Peyer's patch (tissue), 4 donors: ENCODE data around the gene FGGY. TPM values are rescaled to one million over a fixed set of nuclear protein-coding genes. Genes with fewer than 3 reads are reported as not detected.

ENCODE experiments used
- DNase-seq, 3 donors: peaks; one replicate each; pipeline ENCODE4 v3.0.0-alpha.2; 2017 to 2019
- H3K27ac ChIP-seq, 4 donors: fragments of 200-600 bp; sonication (generic); one replicate each; pipeline ENCODE4 v1.5.1; 2016 to 2019
- H3K27me3 ChIP-seq, 2 donors: fragments of 200-600 bp; sonication (generic); one replicate each; pipeline ENCODE4 v1.5.1; 2019
- H3K36me3 ChIP-seq, 3 donors: fragments of 200-600 bp; sonication (generic); one replicate each; pipeline ENCODE4 v1.5.1; 2016 to 2019
- H3K4me1 ChIP-seq, 4 donors: fragments of 200-600 bp; sonication (generic); one replicate each; pipeline ENCODE4 v1.5.1; 2016 to 2019
- H3K4me3 ChIP-seq, 4 donors: fragments of 200-600 bp; sonication (generic); 1 replicate in 3 of 4; 2 replicates in 1 of 4; pipeline ENCODE4 v1.5.1; 2016 to 2019; ENCODE audit warnings: mild to moderate bottlenecking in 1 of 4
- H3K9me3 ChIP-seq, 4 donors: fragments of 200-600 bp; sonication (generic); one replicate each; pipeline ENCODE4 v1.5.1; 2016 to 2019; ENCODE audit warnings: mild to moderate bottlenecking in 1 of 4
- POLR2A ChIP-seq, 2 donors: fragments of 450-650 bp; IDR thresholded peaks; one replicate each; pipeline ENCODE4 v1.5.1; 2017; ENCODE audit warnings: antibody characterized with exemption in 2 of 2, mild to moderate bottlenecking in 2 of 2, moderate library complexity in 2 of 2
- total RNA-seq, 4 donors: library from RNA; depleted of rRNA; stranded (reverse); fragments of >200 nt; gene quantifications; one replicate each; pipeline ENCODE4 v1.1.0, GENCODE V29; 2016
- TF ChIP-seq, protein P1 (sequence below), 6 experiments: fragments of 450-650 bp in 4 of 6; fragments of 200-600 bp in 2 of 6; sonication (generic) in 1 of 6; IDR thresholded peaks; one replicate each; pipeline ENCODE4 v1.5.1; 2017 to 2019; ENCODE audit warnings: antibody characterized with exemption in 6 of 6, mild to moderate bottlenecking in 3 of 6, moderate library complexity in 1 of 6

Gene FGGY
- total RNA-seq, 4 donors from 2014 or later = 18.9 to 102 (median 33.6) TPM

DNA sequence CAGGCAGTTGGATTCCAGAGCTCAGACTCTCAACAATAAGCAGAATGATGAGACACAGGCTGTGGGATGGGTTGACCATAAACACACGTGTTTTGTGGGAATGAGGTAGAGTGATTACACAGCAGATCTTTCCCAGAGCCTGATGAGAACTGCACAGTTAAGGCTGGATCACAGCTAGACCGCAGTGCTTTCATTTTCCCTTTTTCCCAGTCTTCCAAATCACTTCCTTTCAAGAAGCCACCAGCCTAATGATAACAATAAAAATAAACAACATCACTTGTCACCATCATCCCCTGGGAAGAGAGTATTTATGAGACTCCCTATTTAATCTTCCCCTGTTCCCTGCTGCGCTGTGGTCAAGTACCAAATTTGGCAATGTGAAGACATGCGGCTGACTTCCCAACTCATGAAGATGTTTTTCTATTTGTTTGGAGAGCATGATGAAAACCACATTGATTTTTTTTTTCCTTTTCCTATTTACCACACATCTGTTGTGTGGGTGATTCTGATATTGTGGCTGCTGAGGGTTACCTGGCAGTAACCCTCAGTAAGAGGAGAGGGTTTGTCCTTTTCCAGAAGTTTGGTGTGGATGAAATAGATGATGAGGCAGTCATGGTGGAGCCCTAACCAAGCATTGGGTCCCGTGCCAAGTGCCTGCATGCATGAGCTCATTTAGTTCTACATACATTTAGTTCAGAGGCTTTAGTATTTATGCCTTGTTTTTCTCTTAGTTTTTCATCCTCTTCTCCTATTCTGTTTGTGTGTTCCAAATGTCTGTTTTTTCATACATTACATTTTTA, 268.9 kb downstream of the FGGY start:
- no peak for TF ChIP-seq POLR2A (IDR thresholded peaks at IDR 0.05)
- TF ChIP-seq, protein P1, sequence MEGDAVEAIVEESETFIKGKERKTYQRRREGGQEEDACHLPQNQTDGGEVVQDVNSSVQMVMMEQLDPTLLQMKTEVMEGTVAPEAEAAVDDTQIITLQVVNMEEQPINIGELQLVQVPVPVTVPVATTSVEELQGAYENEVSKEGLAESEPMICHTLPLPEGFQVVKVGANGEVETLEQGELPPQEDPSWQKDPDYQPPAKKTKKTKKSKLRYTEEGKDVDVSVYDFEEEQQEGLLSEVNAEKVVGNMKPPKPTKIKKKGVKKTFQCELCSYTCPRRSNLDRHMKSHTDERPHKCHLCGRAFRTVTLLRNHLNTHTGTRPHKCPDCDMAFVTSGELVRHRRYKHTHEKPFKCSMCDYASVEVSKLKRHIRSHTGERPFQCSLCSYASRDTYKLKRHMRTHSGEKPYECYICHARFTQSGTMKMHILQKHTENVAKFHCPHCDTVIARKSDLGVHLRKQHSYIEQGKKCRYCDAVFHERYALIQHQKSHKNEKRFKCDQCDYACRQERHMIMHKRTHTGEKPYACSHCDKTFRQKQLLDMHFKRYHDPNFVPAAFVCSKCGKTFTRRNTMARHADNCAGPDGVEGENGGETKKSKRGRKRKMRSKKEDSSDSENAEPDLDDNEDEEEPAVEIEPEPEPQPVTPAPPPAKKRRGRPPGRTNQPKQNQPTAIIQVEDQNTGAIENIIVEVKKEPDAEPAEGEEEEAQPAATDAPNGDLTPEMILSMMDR (IDR thresholded peaks at IDR 0.05) = no peak
- Histone ChIP-seq H3K9me3 (no peaks in the 10 kb centered on the region), H3K36me3 (no peaks in the 10 kb centered on the region), H3K4me3 (no peak overlapping the region), H3K4me1 (peaks cover 0 to 9% (median 1%) of the 10 kb centered on the region in 4 donors), H3K27ac (peak overlapping the region in 2 of 4 donors; percentile 38 to 70), H3K27me3 (no peaks in the 10 kb centered on the region)
- no peak for DNase-seq

DNA sequence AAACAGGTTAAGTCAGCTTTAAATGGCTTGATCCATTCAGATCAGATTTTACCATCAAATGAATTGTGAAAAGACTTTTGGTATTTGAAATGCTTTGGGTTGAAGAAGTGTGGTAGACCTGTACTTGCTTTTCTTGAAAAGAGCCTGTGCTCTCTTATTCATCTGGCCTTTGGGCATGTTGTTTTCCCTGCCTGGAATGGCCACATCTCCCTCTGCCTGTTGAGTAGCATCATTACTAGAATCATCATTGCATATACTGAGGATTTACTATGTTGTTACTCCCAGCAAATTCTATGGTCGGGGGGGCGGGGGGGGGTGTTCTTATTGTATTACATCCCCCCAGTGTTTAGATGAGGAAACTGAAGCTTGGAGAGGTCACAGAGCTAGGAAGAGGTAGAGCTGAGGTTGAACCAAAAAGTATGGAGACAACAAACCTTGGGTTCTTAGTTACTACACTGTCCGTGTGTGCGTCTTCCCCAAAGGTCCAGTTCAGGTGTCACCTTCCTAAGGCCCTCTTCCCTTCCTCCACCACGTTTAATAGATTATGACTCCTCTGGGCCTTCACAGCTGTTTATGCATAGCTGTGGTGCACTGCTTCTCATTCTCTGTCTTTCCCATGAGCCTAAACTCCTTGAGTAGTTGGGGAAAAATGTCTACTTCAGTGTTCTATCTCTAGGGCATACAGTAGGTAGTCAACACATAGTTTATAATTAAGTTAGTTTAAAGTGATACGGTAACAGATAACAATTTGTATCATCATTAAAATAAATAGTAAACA, 271.5 kb downstream of the FGGY start:
- H3K27ac ChIP-seq = no peak overlapping the region
- no peaks in the 10 kb centered on the region for H3K27me3 ChIP-seq
- H3K9me3 ChIP-seq = no peaks in the 10 kb centered on the region
- peaks cover 0 to 9% (median 3%) of the 10 kb centered on the region in 4 donors for H3K4me1 ChIP-seq
- TF ChIP-seq, protein P1 (IDR thresholded peaks at IDR 0.05) = peak in 2 of 6 experiments; percentile 14 to 15
- no peak for TF ChIP-seq POLR2A (IDR thresholded peaks at IDR 0.05)
- H3K36me3 ChIP-seq = no peaks in the 10 kb centered on the region
- DNase-seq = no peak
- no peak overlapping the region for H3K4me3 ChIP-seq

DNA sequence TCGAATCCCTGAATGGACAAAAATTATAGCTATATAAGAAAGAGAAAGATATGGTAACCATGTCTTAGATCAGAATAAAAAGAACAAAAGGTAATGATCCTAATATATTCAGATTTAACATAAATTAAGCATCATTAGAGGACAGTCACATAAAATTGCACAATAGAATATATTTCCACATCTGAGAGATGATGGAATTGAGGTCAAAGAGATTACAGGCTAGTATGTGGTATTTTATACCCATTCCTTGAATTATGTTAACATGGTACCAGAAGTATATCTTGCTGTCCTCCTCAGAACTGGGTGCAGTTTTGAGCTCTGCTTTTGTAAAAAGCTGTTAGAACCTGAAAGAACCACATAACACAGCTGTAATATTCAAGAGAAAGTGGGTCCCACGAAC, 272.3 kb downstream of the FGGY start:
- Histone ChIP-seq H3K36me3 (no peaks in the 10 kb centered on the region), H3K9me3 (no peaks in the 10 kb centered on the region), H3K4me3 (no peak overlapping the region), H3K27ac (no peak overlapping the region), H3K4me1 (peaks cover 0 to 9% (median 3%) of the 10 kb centered on the region in 4 donors), H3K27me3 (no peaks in the 10 kb centered on the region)
- no peak for TF ChIP-seq POLR2A (IDR thresholded peaks at IDR 0.05)
- TF ChIP-seq, protein P1 (IDR thresholded peaks at IDR 0.05) = no peak
- DNase-seq = no peak

DNA sequence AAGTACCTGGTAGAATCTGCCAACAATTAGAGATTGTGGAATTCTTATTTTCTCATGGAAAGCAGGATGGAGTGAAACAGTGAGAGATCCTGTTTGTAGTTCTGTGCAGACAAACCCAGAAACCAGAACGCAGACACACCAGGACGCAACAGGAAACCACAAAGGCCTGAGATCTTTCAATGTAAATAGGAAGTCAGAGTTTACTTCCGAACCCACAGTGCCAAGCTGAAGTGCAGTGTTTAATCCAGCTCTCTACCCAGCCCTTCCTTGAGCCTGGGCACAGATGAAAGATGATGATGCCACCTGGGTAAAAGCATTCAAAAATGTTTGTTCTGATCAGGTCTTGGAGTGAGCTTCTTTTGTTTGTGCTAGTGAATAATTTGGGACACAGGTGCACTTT, 273.6 kb downstream of the FGGY start:
- DNase-seq = peak in 2 of 3 donors; percentile 71 to 79
- H3K27ac ChIP-seq = peak overlapping the region in 1 of 4 donors; percentile 8
- TF ChIP-seq, protein P1 (IDR thresholded peaks at IDR 0.05) = no peak
- TF ChIP-seq POLR2A (IDR thresholded peaks at IDR 0.05) = no peak

DNA sequence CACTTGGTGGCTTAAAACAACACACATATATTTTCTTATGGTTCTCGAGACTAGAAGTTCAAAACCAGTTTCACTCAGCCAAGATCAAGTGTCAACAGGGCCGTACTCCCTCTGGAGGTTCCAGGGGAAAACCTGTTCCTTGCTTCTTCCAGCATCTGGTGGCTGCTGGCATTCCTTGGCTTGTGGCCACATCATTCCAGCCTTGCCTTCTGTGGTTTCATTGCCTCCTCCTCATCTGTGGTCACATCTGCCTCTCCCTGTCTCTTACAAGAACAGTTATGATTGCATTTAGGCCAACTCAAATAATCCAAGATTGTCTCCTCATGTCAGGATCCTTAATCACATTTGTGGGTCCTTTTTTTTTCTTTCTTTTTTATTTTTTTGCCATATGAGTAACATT, 277.2 kb downstream of the FGGY start:
- H3K27me3 ChIP-seq = no peaks in the 10 kb centered on the region
- no peaks in the 10 kb centered on the region for H3K9me3 ChIP-seq
- no peaks in the 10 kb centered on the region for H3K36me3 ChIP-seq
- H3K4me1 ChIP-seq = peaks cover 0 to 9% (median 3%) of the 10 kb centered on the region in 4 donors
- DNase-seq = no peak
- H3K27ac ChIP-seq = no peak overlapping the region
- no peak overlapping the region for H3K4me3 ChIP-seq
- TF ChIP-seq, protein P1 (IDR thresholded peaks at IDR 0.05) = no peak
- no peak for TF ChIP-seq POLR2A (IDR thresholded peaks at IDR 0.05)

More for the DNA sequence above, 273.6 kb downstream of the FGGY start:
- no peaks in the 10 kb centered on the region for H3K27me3 ChIP-seq
- H3K4me1 ChIP-seq = peaks cover 0 to 9% (median 3%) of the 10 kb centered on the region in 4 donors
- H3K9me3 ChIP-seq = no peaks in the 10 kb centered on the region
- no peaks in the 10 kb centered on the region for H3K36me3 ChIP-seq
- H3K4me3 ChIP-seq = no peak overlapping the region
